Activated CD8-positive, alpha-beta T cell treated with anti-CD3 and anti-CD28 coated beads for 36 hours (primary cell): ENCODE measurements around the gene FNIP1. TPM values are rescaled to one million over a fixed set of nuclear protein-coding genes. Genes with fewer than 3 reads are reported as not detected.
"Not testable (repeated sequence)": the region's sequence is repeated elsewhere in the genome, so short reads cannot be mapped to it uniquely, and the experiment has no call there.

ENCODE experiments used
- ATAC-seq: fragments of 200-7000 bp; cut with Tn5 transposase; one replicate; pipeline ENCODE4 v1.10.0; 2021; ENCODE audit warnings: mild to moderate bottlenecking, moderate library complexity
- CTCF ChIA-PET: fragments of 350-600 bp; sonication (Branson Sonifier 250); formaldehyde crosslinking; loops from one replicate; lab custom pipeline; 2021; ENCODE audit warnings: antibody characterized with exemption; lab: Charles Lee
- POLR2A ChIA-PET: fragments of 350-600 bp; sonication (Branson Sonifier 250); formaldehyde crosslinking; loops from one replicate; lab custom pipeline; 2021; ENCODE audit warnings: antibody characterized with exemption; lab: Charles Lee
- DNase-seq: peaks from one replicate; pipeline ENCODE4 v3.0.0-alpha.2; 2020
- H3K27ac Mint-ChIP-seq: one replicate; pipeline ENCODE4 v1.8.0; 2021; ENCODE audit warnings: mild to moderate bottlenecking, mixed read lengths
- H3K27me3 Mint-ChIP-seq: one replicate; pipeline ENCODE4 v1.8.0; 2021; ENCODE audit warnings: mixed read lengths
- H3K36me3 Mint-ChIP-seq: one replicate; pipeline ENCODE4 v1.8.0; 2021; ENCODE audit warnings: low read depth, mixed read lengths
- H3K4me1 Mint-ChIP-seq: one replicate; pipeline ENCODE4 v1.8.0; 2021; ENCODE audit warnings: low read depth, mixed read lengths
- H3K4me3 Mint-ChIP-seq: one replicate; pipeline ENCODE4 v1.8.0; 2021; ENCODE audit warnings: mild to moderate bottlenecking, moderate library complexity, mixed read lengths
- H3K9me3 Mint-ChIP-seq: one replicate; pipeline ENCODE4 v1.8.0; 2021; ENCODE audit warnings: mixed read lengths
- intact Hi-C: fragments of 100-400 bp; cut with micrococcal nuclease; formaldehyde crosslinking; loops from one replicate; pipeline ENCODE4 v1.10.0; 2022
- total RNA-seq, 2 experiments: library from RNA; stranded (reverse); gene quantifications; one replicate each; pipeline ENCODE4 v1.2.3, GENCODE V29; 2021
- TF ChIP-seq, protein P1 (sequence below): fragments of 200-600 bp; IDR thresholded peaks from one replicate; pipeline ENCODE4 v1.8.0; 2022; ENCODE audit warnings: antibody characterized with exemption, mild to moderate bottlenecking

The FNIP1 gene
- total RNA-seq, 2 experiments from 2014 or later = 15.9 to 16.0 TPM

GRCh38 chr5:131679911-131680310, 116.9 kb downstream of the FNIP1 start:
- H3K27ac Mint-ChIP-seq = no peak overlapping the region
- H3K4me1 Mint-ChIP-seq = no peaks in the 10 kb centered on the region
- no peak for DNase-seq
- ATAC-seq = no peak
- peaks cover 20% of the 10 kb centered on the region for H3K36me3 Mint-ChIP-seq
- intact Hi-C loops = no loop called here
- CTCF ChIA-PET = no interaction called here
- H3K4me3 Mint-ChIP-seq = no peak overlapping the region
- H3K9me3 Mint-ChIP-seq = no peaks in the 10 kb centered on the region
- TF ChIP-seq, protein P1, sequence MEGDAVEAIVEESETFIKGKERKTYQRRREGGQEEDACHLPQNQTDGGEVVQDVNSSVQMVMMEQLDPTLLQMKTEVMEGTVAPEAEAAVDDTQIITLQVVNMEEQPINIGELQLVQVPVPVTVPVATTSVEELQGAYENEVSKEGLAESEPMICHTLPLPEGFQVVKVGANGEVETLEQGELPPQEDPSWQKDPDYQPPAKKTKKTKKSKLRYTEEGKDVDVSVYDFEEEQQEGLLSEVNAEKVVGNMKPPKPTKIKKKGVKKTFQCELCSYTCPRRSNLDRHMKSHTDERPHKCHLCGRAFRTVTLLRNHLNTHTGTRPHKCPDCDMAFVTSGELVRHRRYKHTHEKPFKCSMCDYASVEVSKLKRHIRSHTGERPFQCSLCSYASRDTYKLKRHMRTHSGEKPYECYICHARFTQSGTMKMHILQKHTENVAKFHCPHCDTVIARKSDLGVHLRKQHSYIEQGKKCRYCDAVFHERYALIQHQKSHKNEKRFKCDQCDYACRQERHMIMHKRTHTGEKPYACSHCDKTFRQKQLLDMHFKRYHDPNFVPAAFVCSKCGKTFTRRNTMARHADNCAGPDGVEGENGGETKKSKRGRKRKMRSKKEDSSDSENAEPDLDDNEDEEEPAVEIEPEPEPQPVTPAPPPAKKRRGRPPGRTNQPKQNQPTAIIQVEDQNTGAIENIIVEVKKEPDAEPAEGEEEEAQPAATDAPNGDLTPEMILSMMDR = no peak
- POLR2A ChIA-PET = interaction anchor here (1.2 kb wide), 1 partner anchor 316 kb away, joined by 3 read pairs; no protein-coding TSS in a partner anchor
- H3K27me3 Mint-ChIP-seq = no peaks in the 10 kb centered on the region

DNA sequence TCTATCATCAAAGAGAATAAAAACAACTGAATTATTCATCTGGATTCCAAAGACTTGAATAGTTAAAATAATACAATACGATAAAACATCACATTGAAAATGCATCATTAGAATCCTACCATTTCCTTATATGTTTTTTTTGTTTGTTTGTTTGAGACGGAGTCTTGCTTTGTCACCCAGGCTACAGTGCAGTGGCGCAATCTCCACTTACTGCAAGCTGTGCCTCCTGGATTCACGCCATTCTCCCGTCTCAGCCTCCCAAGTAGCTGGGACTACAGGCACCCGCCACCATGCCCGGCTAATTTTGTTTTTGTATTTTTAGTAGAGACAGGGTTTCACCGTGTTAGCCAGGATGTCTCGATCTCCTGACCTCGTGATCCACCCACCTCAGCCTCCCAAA, 118.5 kb downstream of the FNIP1 start:
- intact Hi-C loops, DNase-seq, CTCF ChIA-PET, POLR2A ChIA-PET, H3K4me1 Mint-ChIP-seq, H3K4me3 Mint-ChIP-seq, H3K27me3 Mint-ChIP-seq, ATAC-seq, H3K27ac Mint-ChIP-seq, H3K9me3 Mint-ChIP-seq: not testable (repeated sequence)
- H3K36me3 Mint-ChIP-seq = peaks cover 23% of the 10 kb centered on the region

GRCh38 chr5:131677115-131677514, 119.7 kb downstream of the FNIP1 start:
- intact Hi-C loops = no loop called here
- ChIA-PET POLR2A (no interaction called here), CTCF (no interaction called here)
- Mint-ChIP-seq H3K9me3 (no peaks in the 10 kb centered on the region), H3K36me3 (peaks cover 27% of the 10 kb centered on the region), H3K27ac (no peak overlapping the region), H3K4me1 (peaks cover 9% of the 10 kb centered on the region), H3K4me3 (no peak overlapping the region), H3K27me3 (no peaks in the 10 kb centered on the region)
- TF ChIP-seq, protein P1 = no peak
- no peak for ATAC-seq
- no peak for DNase-seq

DNA sequence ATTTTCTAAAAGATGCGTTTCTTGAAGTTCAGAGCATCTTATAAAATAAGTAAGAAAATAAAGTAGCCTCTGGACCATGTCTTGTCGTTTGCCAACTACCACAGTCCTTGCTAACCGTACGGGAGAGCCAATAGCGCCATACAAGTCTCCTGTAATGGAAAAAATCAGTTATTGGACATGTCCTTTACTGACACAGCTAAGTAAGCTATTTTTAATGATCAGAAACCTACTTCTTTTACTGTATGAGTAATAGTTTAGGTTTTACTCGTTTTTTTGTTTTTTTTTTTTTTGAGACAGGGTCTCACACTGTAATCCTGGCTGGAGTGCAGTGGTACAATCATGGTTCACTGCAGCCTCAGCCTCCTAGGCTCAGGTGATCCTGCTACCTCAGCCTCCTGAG, 124.0 kb downstream of the FNIP1 start:
- ChIA-PET POLR2A (no interaction called here), CTCF (interaction anchor here (2.7 kb wide), 1 partner anchor 83 kb away, joined by 9 read pairs; no protein-coding TSS in a partner anchor)
- DNase-seq (no peak), ATAC-seq (no peak)
- TF ChIP-seq, protein P1 = no peak
- intact Hi-C loops = no loop called here
- no peaks in the 10 kb centered on the region for H3K9me3 Mint-ChIP-seq
- H3K27ac Mint-ChIP-seq = no peak overlapping the region
- peaks cover 22% of the 10 kb centered on the region for H3K4me1 Mint-ChIP-seq
- no peak overlapping the region for H3K4me3 Mint-ChIP-seq
- H3K36me3 Mint-ChIP-seq = peaks cover 48% of the 10 kb centered on the region
- no peaks in the 10 kb centered on the region for H3K27me3 Mint-ChIP-seq

GRCh38 chr5:131671994-131672655, 124.7 kb downstream of the FNIP1 start:
- ATAC-seq (no peak), DNase-seq (no peak)
- TF ChIP-seq, protein P1 = no peak
- Mint-ChIP-seq H3K27me3 (no peaks in the 10 kb centered on the region), H3K36me3 (peaks cover 45% of the 10 kb centered on the region), H3K27ac (peak overlapping the region; percentile 6), H3K9me3 (no peaks in the 10 kb centered on the region), H3K4me3 (no peak overlapping the region), H3K4me1 (peaks cover 22% of the 10 kb centered on the region)
- CTCF ChIA-PET = interaction anchor here (0.8 to 2.7 kb wide), 2 partner anchors 82 to 336 kb away, joined by 4 to 9 read pairs; no protein-coding TSS in a partner anchor
- POLR2A ChIA-PET = no interaction called here
- intact Hi-C loops = no loop called here
